Panc1 (cell line): ENCODE data around the gene TMEM151A.

Experiments
- POLR2AphosphoS5 ChIP-seq: IDR thresholded peaks from 2 replicates; pipeline ENCODE4 v1.6.1; 2012; ENCODE audit warnings: mild to moderate bottlenecking, low read depth, low read length, moderate library complexity
- SIN3A ChIP-seq: IDR thresholded peaks from 2 replicates; pipeline ENCODE4 v1.6.1; 2012; ENCODE audit warnings: low read depth, mild to moderate bottlenecking, low read length, moderate library complexity, borderline replicate concordance; ENCODE audit not compliant: insufficient read depth
- TCF7L2 ChIP-seq: IDR thresholded peaks from 2 replicates; pipeline ENCODE4 v1.6.1; 2011; ENCODE audit warnings: mild to moderate bottlenecking, low read depth, low read length, inconsistent platforms
- TF ChIP-seq, protein P1 (sequence below): fragments of 450-650 bp; IDR thresholded peaks from 2 replicates; pipeline ENCODE4 v1.5.1; 2017; ENCODE audit warnings: mild to moderate bottlenecking
- TF ChIP-seq, protein P2 (sequence below), 2 experiments: IDR thresholded peaks; 2 replicates each; pipeline ENCODE4 v1.6.1; 2011 to 2012; ENCODE audit warnings: low read depth in 2 of 2, control low read depth in 1 of 2, low read length in 1 of 2, mild to moderate bottlenecking in 1 of 2, moderate library complexity in 1 of 2; ENCODE audit not compliant: insufficient read depth in 1 of 2

DNA sequence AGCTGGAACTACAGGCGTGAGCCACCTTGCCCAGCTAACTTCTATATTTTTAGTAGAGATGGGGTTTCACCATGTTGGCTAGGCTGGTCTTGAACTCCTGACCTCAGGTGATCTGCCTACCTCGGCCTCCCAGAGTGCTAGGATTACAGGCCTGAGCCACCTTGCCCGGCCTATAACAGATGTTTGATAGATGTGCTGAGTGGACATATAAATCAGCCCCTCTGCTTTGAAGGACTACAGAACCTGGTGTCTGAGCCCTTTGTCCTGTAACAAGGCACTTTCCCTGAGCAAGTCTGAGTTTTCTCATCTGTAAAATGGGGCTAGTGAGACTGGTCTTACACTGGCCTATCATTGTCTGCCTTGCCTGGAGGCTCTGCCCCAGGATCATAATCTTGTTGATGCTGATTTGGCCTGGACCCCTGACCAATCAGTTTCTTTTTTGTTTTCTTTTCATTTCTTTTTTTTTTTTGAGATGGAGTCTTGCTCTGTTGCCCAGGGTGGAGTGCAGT lies 37.5 kb downstream of the TMEM151A start:
- TF ChIP-seq, protein P1, sequence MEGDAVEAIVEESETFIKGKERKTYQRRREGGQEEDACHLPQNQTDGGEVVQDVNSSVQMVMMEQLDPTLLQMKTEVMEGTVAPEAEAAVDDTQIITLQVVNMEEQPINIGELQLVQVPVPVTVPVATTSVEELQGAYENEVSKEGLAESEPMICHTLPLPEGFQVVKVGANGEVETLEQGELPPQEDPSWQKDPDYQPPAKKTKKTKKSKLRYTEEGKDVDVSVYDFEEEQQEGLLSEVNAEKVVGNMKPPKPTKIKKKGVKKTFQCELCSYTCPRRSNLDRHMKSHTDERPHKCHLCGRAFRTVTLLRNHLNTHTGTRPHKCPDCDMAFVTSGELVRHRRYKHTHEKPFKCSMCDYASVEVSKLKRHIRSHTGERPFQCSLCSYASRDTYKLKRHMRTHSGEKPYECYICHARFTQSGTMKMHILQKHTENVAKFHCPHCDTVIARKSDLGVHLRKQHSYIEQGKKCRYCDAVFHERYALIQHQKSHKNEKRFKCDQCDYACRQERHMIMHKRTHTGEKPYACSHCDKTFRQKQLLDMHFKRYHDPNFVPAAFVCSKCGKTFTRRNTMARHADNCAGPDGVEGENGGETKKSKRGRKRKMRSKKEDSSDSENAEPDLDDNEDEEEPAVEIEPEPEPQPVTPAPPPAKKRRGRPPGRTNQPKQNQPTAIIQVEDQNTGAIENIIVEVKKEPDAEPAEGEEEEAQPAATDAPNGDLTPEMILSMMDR, result no peak
- TF ChIP-seq POLR2AphosphoS5, result no peak
- TF ChIP-seq, protein P2, sequence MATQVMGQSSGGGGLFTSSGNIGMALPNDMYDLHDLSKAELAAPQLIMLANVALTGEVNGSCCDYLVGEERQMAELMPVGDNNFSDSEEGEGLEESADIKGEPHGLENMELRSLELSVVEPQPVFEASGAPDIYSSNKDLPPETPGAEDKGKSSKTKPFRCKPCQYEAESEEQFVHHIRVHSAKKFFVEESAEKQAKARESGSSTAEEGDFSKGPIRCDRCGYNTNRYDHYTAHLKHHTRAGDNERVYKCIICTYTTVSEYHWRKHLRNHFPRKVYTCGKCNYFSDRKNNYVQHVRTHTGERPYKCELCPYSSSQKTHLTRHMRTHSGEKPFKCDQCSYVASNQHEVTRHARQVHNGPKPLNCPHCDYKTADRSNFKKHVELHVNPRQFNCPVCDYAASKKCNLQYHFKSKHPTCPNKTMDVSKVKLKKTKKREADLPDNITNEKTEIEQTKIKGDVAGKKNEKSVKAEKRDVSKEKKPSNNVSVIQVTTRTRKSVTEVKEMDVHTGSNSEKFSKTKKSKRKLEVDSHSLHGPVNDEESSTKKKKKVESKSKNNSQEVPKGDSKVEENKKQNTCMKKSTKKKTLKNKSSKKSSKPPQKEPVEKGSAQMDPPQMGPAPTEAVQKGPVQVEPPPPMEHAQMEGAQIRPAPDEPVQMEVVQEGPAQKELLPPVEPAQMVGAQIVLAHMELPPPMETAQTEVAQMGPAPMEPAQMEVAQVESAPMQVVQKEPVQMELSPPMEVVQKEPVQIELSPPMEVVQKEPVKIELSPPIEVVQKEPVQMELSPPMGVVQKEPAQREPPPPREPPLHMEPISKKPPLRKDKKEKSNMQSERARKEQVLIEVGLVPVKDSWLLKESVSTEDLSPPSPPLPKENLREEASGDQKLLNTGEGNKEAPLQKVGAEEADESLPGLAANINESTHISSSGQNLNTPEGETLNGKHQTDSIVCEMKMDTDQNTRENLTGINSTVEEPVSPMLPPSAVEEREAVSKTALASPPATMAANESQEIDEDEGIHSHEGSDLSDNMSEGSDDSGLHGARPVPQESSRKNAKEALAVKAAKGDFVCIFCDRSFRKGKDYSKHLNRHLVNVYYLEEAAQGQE (IDR thresholded peaks at IDR 0.05; ENCODE audit: insufficient read depth in 1 of 2, low read depth in 2 of 2, low read length in 1 of 2), result no peak
- TF ChIP-seq SIN3A, result no peak
- TF ChIP-seq TCF7L2, result no peak
